ENCODE measurements around the gene CD200R1L. TPM values are rescaled to one million over a fixed set of nuclear protein-coding genes. Genes with fewer than 3 reads are reported as not detected.

CD200R1L gene
- total and polyA plus RNA-seq, 10 donors, result not detected

GRCh38 chr3:112785321-112786001 lies 61.2 kb downstream of the CD200R1L start:
- WGBS, 5 donors, result 67 to 88% (median 79%) methylated on average over 9 of the region's 9 CpGs
- Histone ChIP-seq H3K36me3 (no peaks in the 10 kb centered on the region), H3K27me3 (replicated peaks in 1 of 7) (no peaks in the 10 kb centered on the region), H3K4me1 (peaks cover 0 to 10% (median 0%) of the 10 kb centered on the region in 6 donors), H3K27ac (no peak overlapping the region), H3K4me3 (no peak overlapping the region), H3K9me3 (peaks cover 0 to 14% (median 4%) of the 10 kb centered on the region in 8 donors)
- no peak for TF ChIP-seq POLR2AphosphoS5 (IDR thresholded peaks at IDR 0.05)
- TF ChIP-seq CTCF (IDR thresholded peaks at IDR 0.05 in 8 of 11, conservative IDR thresholded peaks at IDR 0.05 in 3 of 11), result no peak
- TF ChIP-seq POLR2A (IDR thresholded peaks at IDR 0.05), result no peak
- intact Hi-C loops (cut with DNase I; ENCODE audit: low total_unique reads), result no loop called here
- DNase-seq, result no peak

GRCh38 chr3:112782491-112782890 lies 64.2 kb downstream of the CD200R1L start:
- intact Hi-C loops (cut with DNase I; ENCODE audit: low total_unique reads), result no loop called here
- Histone ChIP-seq H3K4me1 (peaks cover 0 to 21% (median 2%) of the 10 kb centered on the region in 6 donors), H3K4me3 (no peak overlapping the region), H3K9me3 (peaks cover 0 to 6% (median 1%) of the 10 kb centered on the region in 8 donors), H3K36me3 (no peaks in the 10 kb centered on the region), H3K27ac (no peak overlapping the region), H3K27me3 (replicated peaks in 1 of 7) (no peaks in the 10 kb centered on the region)
- TF ChIP-seq POLR2AphosphoS5 (IDR thresholded peaks at IDR 0.05) (no peak), POLR2A (IDR thresholded peaks at IDR 0.05) (no peak), CTCF (IDR thresholded peaks at IDR 0.05 in 8 of 11, conservative IDR thresholded peaks at IDR 0.05 in 3 of 11) (no peak)
- DNase-seq, result no peak
- 39 to 72% (median 48%) methylated on average over 2 of the region's 2 CpGs for WGBS, 5 donors

- H3K27ac ChIP-seq, result no peak overlapping the region
- peaks cover 0 to 21% (median 2%) of the 10 kb centered on the region in 6 donors for H3K4me1 ChIP-seq
- no peak for DNase-seq
- WGBS, 5 donors, result 88 to 100% (median 93%) methylated on average over 1 of the region's 1 CpG
- intact Hi-C loops (cut with DNase I; ENCODE audit: low total_unique reads), result no loop called here
- no peaks in the 10 kb centered on the region for H3K9me3 ChIP-seq
- H3K36me3 ChIP-seq, result no peaks in the 10 kb centered on the region
- TF ChIP-seq POLR2A (IDR thresholded peaks at IDR 0.05) (no peak), POLR2AphosphoS5 (IDR thresholded peaks at IDR 0.05) (no peak), CTCF (IDR thresholded peaks at IDR 0.05 in 8 of 11, conservative IDR thresholded peaks at IDR 0.05 in 3 of 11) (no peak)
- H3K27me3 ChIP-seq (replicated peaks in 1 of 7), result no peaks in the 10 kb centered on the region
- no peak overlapping the region for H3K4me3 ChIP-seq
Measured at GRCh38 chr3:112781599-112781998, 65.1 kb downstream of the CD200R1L start.

- intact Hi-C loops (cut with DNase I; ENCODE audit: low total_unique reads), result no loop called here
- Histone ChIP-seq H3K4me1 (peaks cover 0 to 34% (median 13%) of the 10 kb centered on the region in 6 donors), H3K27ac (peak overlapping the region in 1 of 8 donors; percentile 12), H3K4me3 (no peak overlapping the region), H3K36me3 (no peaks in the 10 kb centered on the region), H3K27me3 (replicated peaks in 1 of 7) (no peaks in the 10 kb centered on the region), H3K9me3 (no peaks in the 10 kb centered on the region)
- WGBS, 5 donors, result 57 to 82% (median 73%) methylated on average over 3 of the region's 3 CpGs
- TF ChIP-seq POLR2AphosphoS5 (IDR thresholded peaks at IDR 0.05) (no peak), POLR2A (IDR thresholded peaks at IDR 0.05) (no peak), CTCF (IDR thresholded peaks at IDR 0.05 in 8 of 11, conservative IDR thresholded peaks at IDR 0.05 in 3 of 11) (no peak)
- DNase-seq, result no peak
Measured at GRCh38 chr3:112779558-112780480, 66.8 kb downstream of the CD200R1L start.

All from spleen (tissue), 11 donors.